ENCODE data around the gene EMX2. TPM values are rescaled to one million over a fixed set of nuclear protein-coding genes. Genes with fewer than 3 reads are reported as not detected.
"Not testable (repeated sequence)": the region's sequence is repeated elsewhere in the genome, so short reads cannot be mapped to it uniquely, and the experiment has no call there.

The EMX2 gene
- total RNA-seq, 1 experiment from 2014 or later = 4.7 TPM

DNA sequence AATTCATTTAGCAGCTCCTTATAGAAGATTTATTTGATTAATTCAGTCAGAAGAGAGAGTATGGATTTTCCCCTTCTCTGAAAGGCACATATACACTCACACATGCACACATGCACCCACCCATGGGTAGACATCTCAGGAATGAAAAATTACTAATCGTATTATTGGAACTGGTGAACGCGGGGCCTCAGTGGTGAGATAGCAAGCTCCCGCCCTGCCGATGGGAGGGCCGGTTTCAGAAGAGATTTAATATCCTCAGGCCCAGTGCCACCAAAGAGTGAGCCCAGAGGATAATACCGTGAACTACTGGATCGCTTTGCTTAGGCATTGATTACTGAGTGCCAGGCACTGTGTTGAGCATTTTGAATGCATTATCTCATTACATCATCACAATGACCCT lies 38.0 kb upstream of the EMX2 start:
- no peaks in the 10 kb centered on the region for H3K27me3 ChIP-seq (replicated peaks; ENCODE audit: control insufficient read depth, insufficient read depth, low read length)
- no peak overlapping the region for H3K4me3 ChIP-seq (ENCODE audit: low read depth, low read length)
- BruUV-seq (replicated peaks) = no TSS peak

DNA sequence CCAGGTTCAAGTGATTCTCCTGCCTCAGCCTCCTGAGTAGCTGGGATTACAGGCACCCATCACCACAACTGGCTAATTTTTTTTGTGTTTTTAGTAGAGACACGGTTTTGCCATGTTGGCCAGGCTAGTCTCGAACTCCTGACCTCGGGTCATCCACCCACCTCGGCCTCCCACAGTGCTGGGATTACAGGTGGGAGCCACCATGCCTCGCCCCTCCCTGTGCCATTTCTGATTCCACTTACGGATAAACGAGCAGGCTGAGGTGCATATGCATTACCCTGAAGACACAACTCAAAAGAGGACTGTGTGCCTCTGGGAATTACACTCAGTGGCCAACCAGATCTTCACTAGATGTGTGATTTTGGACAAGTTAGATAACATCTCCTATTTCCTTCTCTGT lies 35.5 kb upstream of the EMX2 start:
- H3K9me3 ChIP-seq; H3K4me1 ChIP-seq; H3K4me3 ChIP-seq (ENCODE audit: low read depth, low read length); H3K27me3 ChIP-seq (replicated peaks; ENCODE audit: control insufficient read depth, insufficient read depth, low read length); H3K4me1 Mint-ChIP-seq (ENCODE audit: low read depth, unreplicated experiment); H3K4me3 Mint-ChIP-seq (ENCODE audit: unreplicated experiment); H3K36me3 ChIP-seq (ENCODE audit: control insufficient read depth, insufficient read depth, low read length); DNase-seq; H3K9me3 Mint-ChIP-seq (ENCODE audit: unreplicated experiment); H3K36me3 Mint-ChIP-seq (ENCODE audit: insufficient read depth, unreplicated experiment); H3K27ac Mint-ChIP-seq (ENCODE audit: unreplicated experiment); CTCF ChIA-PET; intact Hi-C loops (cut with micrococcal nuclease; ENCODE audit: unreplicated experiment); BruUV-seq (replicated peaks); POLR2A ChIA-PET; H3K27me3 Mint-ChIP-seq (ENCODE audit: insufficient read depth, unreplicated experiment): not testable (repeated sequence)

More for the DNA sequence above, 38.0 kb upstream of the EMX2 start:
- Mint-ChIP-seq H3K27ac (ENCODE audit: unreplicated experiment) (no peak overlapping the region), H3K27me3 (ENCODE audit: insufficient read depth, unreplicated experiment) (no peaks in the 10 kb centered on the region), H3K9me3 (ENCODE audit: unreplicated experiment) (no peaks in the 10 kb centered on the region), H3K36me3 (ENCODE audit: insufficient read depth, unreplicated experiment) (no peaks in the 10 kb centered on the region), H3K4me1 (ENCODE audit: low read depth, unreplicated experiment) (no peaks in the 10 kb centered on the region), H3K4me3 (ENCODE audit: unreplicated experiment) (no peak overlapping the region)
- DNase-seq = no peak
- TF ChIP-seq, protein P1, sequence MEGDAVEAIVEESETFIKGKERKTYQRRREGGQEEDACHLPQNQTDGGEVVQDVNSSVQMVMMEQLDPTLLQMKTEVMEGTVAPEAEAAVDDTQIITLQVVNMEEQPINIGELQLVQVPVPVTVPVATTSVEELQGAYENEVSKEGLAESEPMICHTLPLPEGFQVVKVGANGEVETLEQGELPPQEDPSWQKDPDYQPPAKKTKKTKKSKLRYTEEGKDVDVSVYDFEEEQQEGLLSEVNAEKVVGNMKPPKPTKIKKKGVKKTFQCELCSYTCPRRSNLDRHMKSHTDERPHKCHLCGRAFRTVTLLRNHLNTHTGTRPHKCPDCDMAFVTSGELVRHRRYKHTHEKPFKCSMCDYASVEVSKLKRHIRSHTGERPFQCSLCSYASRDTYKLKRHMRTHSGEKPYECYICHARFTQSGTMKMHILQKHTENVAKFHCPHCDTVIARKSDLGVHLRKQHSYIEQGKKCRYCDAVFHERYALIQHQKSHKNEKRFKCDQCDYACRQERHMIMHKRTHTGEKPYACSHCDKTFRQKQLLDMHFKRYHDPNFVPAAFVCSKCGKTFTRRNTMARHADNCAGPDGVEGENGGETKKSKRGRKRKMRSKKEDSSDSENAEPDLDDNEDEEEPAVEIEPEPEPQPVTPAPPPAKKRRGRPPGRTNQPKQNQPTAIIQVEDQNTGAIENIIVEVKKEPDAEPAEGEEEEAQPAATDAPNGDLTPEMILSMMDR (IDR thresholded peaks at IDR 0.05; ENCODE audit: insufficient read depth in 1 of 2, low read depth in 1 of 2, low read length in 1 of 2, severe bottlenecking in 1 of 2, unreplicated experiment in 1 of 2) = no peak
- Histone ChIP-seq H3K36me3 (ENCODE audit: control insufficient read depth, insufficient read depth, low read length) (no peaks in the 10 kb centered on the region), H3K9me3 (no peaks in the 10 kb centered on the region), H3K4me1 (peaks cover 6% of the 10 kb centered on the region; the same call in 1 of the 2 replicates)
- CTCF ChIA-PET = no interaction called here
- intact Hi-C loops (cut with micrococcal nuclease; ENCODE audit: unreplicated experiment) = no loop called here
- POLR2A ChIA-PET = no interaction called here

DNA sequence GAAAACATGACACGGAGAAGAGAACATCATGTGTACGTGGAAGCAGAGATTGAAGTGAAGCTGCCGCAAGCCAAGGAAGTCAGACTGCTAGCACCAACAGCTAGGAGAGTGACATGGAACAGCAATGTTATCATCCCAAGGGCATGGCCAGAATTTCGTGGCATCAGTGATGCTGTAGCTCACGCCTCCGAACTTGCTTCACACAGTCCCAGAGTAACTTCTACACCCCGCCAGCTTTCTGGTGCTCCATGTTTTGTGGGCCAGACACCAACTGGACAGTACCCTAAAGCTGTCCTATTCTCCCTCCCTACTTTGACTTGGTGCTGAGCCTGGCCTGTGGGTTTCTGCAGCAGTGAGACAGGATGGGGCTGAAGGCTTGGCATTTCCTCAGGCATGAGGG lies 33.0 kb upstream of the EMX2 start:
- H3K27me3 ChIP-seq (replicated peaks; ENCODE audit: control insufficient read depth, insufficient read depth, low read length) = no peaks in the 10 kb centered on the region
- H3K9me3 ChIP-seq = no peaks in the 10 kb centered on the region
- Mint-ChIP-seq H3K27ac (ENCODE audit: unreplicated experiment) (no peak overlapping the region), H3K36me3 (ENCODE audit: insufficient read depth, unreplicated experiment) (no peaks in the 10 kb centered on the region), H3K9me3 (ENCODE audit: unreplicated experiment) (no peaks in the 10 kb centered on the region), H3K27me3 (ENCODE audit: insufficient read depth, unreplicated experiment) (no peaks in the 10 kb centered on the region), H3K4me3 (ENCODE audit: unreplicated experiment) (no peak overlapping the region), H3K4me1 (ENCODE audit: low read depth, unreplicated experiment) (no peaks in the 10 kb centered on the region)
- peaks cover under 1% of the 10 kb centered on the region for H3K4me1 ChIP-seq
- intact Hi-C loops (cut with micrococcal nuclease; ENCODE audit: unreplicated experiment) = no loop called here
- POLR2A ChIA-PET = no interaction called here
- TF ChIP-seq, protein P1 (IDR thresholded peaks at IDR 0.05; ENCODE audit: insufficient read depth in 1 of 2, low read depth in 1 of 2, low read length in 1 of 2, severe bottlenecking in 1 of 2, unreplicated experiment in 1 of 2) = no peak
- H3K4me3 ChIP-seq (ENCODE audit: low read depth, low read length) = no peak overlapping the region
- DNase-seq = no peak
- BruUV-seq (replicated peaks) = no TSS peak
- no peaks in the 10 kb centered on the region for H3K36me3 ChIP-seq (ENCODE audit: control insufficient read depth, insufficient read depth, low read length)
- CTCF ChIA-PET = interaction anchor here (0.5 kb wide), 1 partner anchor 11 kb away, joined by 6 read pairs; no protein-coding TSS in a partner anchor
